ENCODE measurements around the gene UNC13C. TPM values are rescaled to one million over a fixed set of nuclear protein-coding genes. Genes with fewer than 3 reads are reported as not detected.

Gene UNC13C
- total RNA-seq, 1 donor from 2014 or later, result not detected

- Histone ChIP-seq H3K9me3 (no peaks in the 10 kb centered on the region), H3K4me3 (no peak overlapping the region), H3K27ac (no peak overlapping the region), H3K27me3 (no peaks in the 10 kb centered on the region), H3K4me1 (no peaks in the 10 kb centered on the region), H3K36me3 (no peaks in the 10 kb centered on the region)
- intact Hi-C loops (cut with DNase I), result no loop called here
- no peak for DNase-seq (ENCODE audit: extremely low spot score in 2 of 2)
- TF ChIP-seq POLR2AphosphoS5 (IDR thresholded peaks at IDR 0.05; ENCODE audit: insufficient read depth in 1 of 2, low read depth in 1 of 2) (no peak), CTCF (IDR thresholded peaks at IDR 0.05) (no peak), POLR2A (IDR thresholded peaks at IDR 0.05) (no peak)
Observed at GRCh38 chr15:54560417-54560816, 582.2 kb downstream of the UNC13C start.

GRCh38 chr15:54564166-54564565 lies 585.9 kb downstream of the UNC13C start:
- no peak overlapping the region for H3K4me3 ChIP-seq
- H3K36me3 ChIP-seq, result no peaks in the 10 kb centered on the region
- intact Hi-C loops (cut with DNase I), result no loop called here
- TF ChIP-seq POLR2AphosphoS5 (IDR thresholded peaks at IDR 0.05; ENCODE audit: insufficient read depth in 1 of 2, low read depth in 1 of 2) (no peak), CTCF (IDR thresholded peaks at IDR 0.05) (no peak), POLR2A (IDR thresholded peaks at IDR 0.05) (no peak)
- H3K27ac ChIP-seq, result no peak overlapping the region
- H3K9me3 ChIP-seq, result no peaks in the 10 kb centered on the region
- H3K27me3 ChIP-seq, result no peaks in the 10 kb centered on the region
- H3K4me1 ChIP-seq, result no peaks in the 10 kb centered on the region
- no peak for DNase-seq (ENCODE audit: extremely low spot score in 2 of 2)

- Histone ChIP-seq H3K27ac (no peak overlapping the region), H3K36me3 (no peaks in the 10 kb centered on the region), H3K4me3 (no peak overlapping the region), H3K9me3 (no peaks in the 10 kb centered on the region), H3K27me3 (no peaks in the 10 kb centered on the region), H3K4me1 (no peaks in the 10 kb centered on the region)
- DNase-seq (ENCODE audit: extremely low spot score in 2 of 2), result no peak
- intact Hi-C loops (cut with DNase I), result no loop called here
- TF ChIP-seq CTCF (IDR thresholded peaks at IDR 0.05), result no peak
- TF ChIP-seq POLR2AphosphoS5 (IDR thresholded peaks at IDR 0.05; ENCODE audit: insufficient read depth in 1 of 2, low read depth in 1 of 2), result no peak
- TF ChIP-seq POLR2A (IDR thresholded peaks at IDR 0.05), result no peak
Observed at GRCh38 chr15:54566654-54567053, 588.4 kb downstream of the UNC13C start.

GRCh38 chr15:54567408-54568035 lies 589.3 kb downstream of the UNC13C start:
- DNase-seq (ENCODE audit: extremely low spot score in 2 of 2), result no peak
- no peaks in the 10 kb centered on the region for H3K9me3 ChIP-seq
- H3K27me3 ChIP-seq, result no peaks in the 10 kb centered on the region
- H3K36me3 ChIP-seq, result no peaks in the 10 kb centered on the region
- H3K27ac ChIP-seq, result no peak overlapping the region
- H3K4me1 ChIP-seq, result no peaks in the 10 kb centered on the region
- TF ChIP-seq POLR2AphosphoS5 (IDR thresholded peaks at IDR 0.05; ENCODE audit: insufficient read depth in 1 of 2, low read depth in 1 of 2), result no peak
- TF ChIP-seq POLR2A (IDR thresholded peaks at IDR 0.05), result no peak
- TF ChIP-seq CTCF (IDR thresholded peaks at IDR 0.05), result no peak
- H3K4me3 ChIP-seq, result no peak overlapping the region
- intact Hi-C loops (cut with DNase I), result no loop called here

- no peak overlapping the region for H3K27ac ChIP-seq
- TF ChIP-seq POLR2A (IDR thresholded peaks at IDR 0.05), result no peak
- TF ChIP-seq CTCF (IDR thresholded peaks at IDR 0.05), result no peak
- TF ChIP-seq POLR2AphosphoS5 (IDR thresholded peaks at IDR 0.05; ENCODE audit: insufficient read depth in 1 of 2, low read depth in 1 of 2), result no peak
- no peak for DNase-seq (ENCODE audit: extremely low spot score in 2 of 2)
- intact Hi-C loops (cut with DNase I), result no loop called here
- H3K36me3 ChIP-seq, result no peaks in the 10 kb centered on the region
- no peak overlapping the region for H3K4me3 ChIP-seq
- no peaks in the 10 kb centered on the region for H3K4me1 ChIP-seq
- H3K27me3 ChIP-seq, result no peaks in the 10 kb centered on the region
- H3K9me3 ChIP-seq, result no peaks in the 10 kb centered on the region
Observed at GRCh38 chr15:54568381-54568780, 590.1 kb downstream of the UNC13C start.

Measured in vagina (tissue), 2 donors.